ENCODE data around the gene BCO1.

GRCh38 chr16:81189100-81189664 lies 49.3 kb upstream of the BCO1 start:
- TF ChIP-seq CTCF (IDR thresholded peaks at IDR 0.05) (no peak), ZFX (IDR thresholded peaks at IDR 0.05; ENCODE audit: borderline replicate concordance) (no peak)

All from 22Rv1 (cell line).